ENCODE data around the gene TARBP1.
A peak's percentile ranks its signal among the peaks of the same experiment; 100 is the strongest.
"Not testable (repeated sequence)": the region's sequence is repeated elsewhere in the genome, so short reads cannot be mapped to it uniquely, and the experiment has no call there.

TARBP1 gene

GRCh38 chr1:234478481-234479309, at the start of gene TARBP1:
Gene TARBP1 (minus strand): TSS chr1:234479179. CDS start chr1:234479103, 76 bp downstream.
- peak in 1 of 2 experiments; percentile 42 for DNase-seq

- DNase-seq, result no peak
These were observed 49.3 kb upstream of the TARBP1 start for GRCh38 chr1:234528074-234528865.

GRCh38 chr1:234527346-234527745, 48.4 kb upstream of the TARBP1 start:
- no peak for DNase-seq

GRCh38 chr1:234526922-234527321, 47.9 kb upstream of the TARBP1 start:
- no peak for DNase-seq

GRCh38 chr1:234525099-234525799, 46.3 kb upstream of the TARBP1 start:
- DNase-seq, result no peak

- no peak for DNase-seq
These were observed 42.9 kb upstream of the TARBP1 start for GRCh38 chr1:234521836-234522235.

- DNase-seq, result no peak
These were observed 42.2 kb upstream of the TARBP1 start for GRCh38 chr1:234520908-234521817.

- no peak for DNase-seq
These were observed 40.5 kb upstream of the TARBP1 start for GRCh38 chr1:234519506-234519905.

GRCh38 chr1:234518876-234519275, 39.9 kb upstream of the TARBP1 start:
- DNase-seq, result no peak

- not testable (repeated sequence) for DNase-seq
These were observed 39.1 kb upstream of the TARBP1 start for GRCh38 chr1:234518086-234518485.

GRCh38 chr1:234517110-234517802, 38.3 kb upstream of the TARBP1 start:
- no peak for DNase-seq

- peak in 1 of 2 experiments; percentile 55 for DNase-seq
These were observed 36.9 kb upstream of the TARBP1 start for GRCh38 chr1:234515821-234516241.

GRCh38 chr1:234515411-234515810, 36.4 kb upstream of the TARBP1 start:
- peak in 1 of 2 experiments; percentile 55 for DNase-seq

- DNase-seq, result no peak
These were observed 33.5 kb upstream of the TARBP1 start for GRCh38 chr1:234512451-234512861.

GRCh38 chr1:234509457-234510328, 30.7 kb upstream of the TARBP1 start:
- no peak for DNase-seq

- no peak for DNase-seq
These were observed 28.8 kb upstream of the TARBP1 start for GRCh38 chr1:234507626-234508387.

- no peak for DNase-seq
These were observed 28.1 kb upstream of the TARBP1 start for GRCh38 chr1:234507089-234507488.

- no peak for DNase-seq
These were observed 26.8 kb upstream of the TARBP1 start for GRCh38 chr1:234505769-234506102.

- DNase-seq, result no peak
These were observed 26.2 kb upstream of the TARBP1 start for GRCh38 chr1:234504969-234505768.

Measured in SW 1271 (cell line).